GM18909 (cell line): Measurements from ENCODE around the gene NXF3.
"Not testable (repeated sequence)": the region's sequence is repeated elsewhere in the genome, so short reads cannot be mapped to it uniquely, and the experiment has no call there.

Experiments used
- ATAC-seq: cut with Tn5 transposase; IDR thresholded peaks from one replicate; pipeline ENCODE4 v1.9.1; 2021; ENCODE audit warnings: mild to moderate bottlenecking; ENCODE audit not compliant: unreplicated experiment, poor library complexity

Gene NXF3

DNA sequence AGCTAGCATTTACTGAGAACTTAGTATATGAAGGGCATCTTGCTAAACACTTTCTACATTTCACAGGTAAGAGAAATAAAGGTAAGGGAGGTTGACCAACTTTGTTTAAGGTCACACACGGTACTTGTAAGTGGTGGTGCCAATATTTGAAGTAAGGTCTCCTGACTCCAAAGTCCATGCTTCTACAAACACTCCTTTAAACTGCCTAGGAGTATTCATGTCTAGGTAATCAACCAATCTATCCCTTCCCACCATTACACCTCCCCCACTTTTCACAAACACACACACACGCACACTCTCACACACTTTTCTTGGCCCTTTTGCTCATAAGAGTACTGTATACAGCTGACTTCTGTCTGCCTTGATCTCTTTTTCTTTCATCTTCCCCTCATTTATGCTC lies 36.0 kb downstream of the NXF3 start:
- ATAC-seq: no peak

DNA sequence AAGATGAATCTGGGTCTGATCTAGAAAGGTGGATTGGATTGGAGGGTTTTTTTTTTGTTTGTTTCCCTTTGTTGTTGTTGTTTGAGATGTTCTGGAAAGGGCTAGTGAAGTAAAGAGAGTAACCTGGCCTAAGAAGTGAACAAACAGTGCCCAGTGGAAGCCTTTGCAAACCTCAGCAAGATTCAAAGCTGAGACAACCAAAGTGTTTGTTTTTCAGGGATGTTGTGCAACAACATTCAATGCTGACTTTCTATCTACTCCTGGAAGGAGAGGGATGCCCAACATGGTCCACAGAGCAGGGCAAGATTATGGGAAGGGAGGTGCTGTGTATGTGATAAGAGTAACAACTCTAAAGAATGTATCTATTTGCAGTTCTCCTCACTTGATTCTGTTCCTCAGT lies 40.3 kb downstream of the NXF3 start:
- ATAC-seq: no peak

GRCh38 chrX:103051260-103051789 lies 41.6 kb downstream of the NXF3 start:
- no peak for ATAC-seq

GRCh38 chrX:103033371-103033770 lies 59.6 kb downstream of the NXF3 start:
- ATAC-seq: not testable (repeated sequence)
